ENCODE data around the gene ADAP2. TPM values are rescaled to one million over a fixed set of nuclear protein-coding genes. Genes with fewer than 3 reads are reported as not detected.

ADAP2 gene
- total RNA-seq, 1 experiment from 2014 or later = 1.2 TPM

GRCh38 chr17:30905742-30906100 is 16.0 kb upstream of the ADAP2 start (continued):
- TF ChIP-seq AR (CRISPR knock-in tag; IDR thresholded peaks at IDR 0.05) (no peak), ELF4 (CRISPR knock-in tag; IDR thresholded peaks at IDR 0.05; ENCODE audit: low read depth) (no peak), ZNF138 (CRISPR knock-in tag; conservative IDR thresholded peaks at IDR 0.05) (no peak), EMX1 (CRISPR knock-in tag; IDR thresholded peaks at IDR 0.05) (no peak), IRF2 (CRISPR knock-in tag; IDR thresholded peaks at IDR 0.05; ENCODE audit: borderline replicate concordance, low read depth) (no peak), RELA (CRISPR knock-in tag; IDR thresholded peaks at IDR 0.05; ENCODE audit: borderline replicate concordance) (no peak), ATF6 (CRISPR knock-in tag; IDR thresholded peaks at IDR 0.05) (no peak), ZMAT4 (CRISPR knock-in tag; IDR thresholded peaks at IDR 0.05) (no peak), ERG (CRISPR knock-in tag; IDR thresholded peaks at IDR 0.05) (no peak), HMGA2 (CRISPR knock-in tag; IDR thresholded peaks at IDR 0.05) (no peak), NR2C2 (CRISPR knock-in tag; IDR thresholded peaks at IDR 0.05) (no peak)

GRCh38 chr17:30906101-30906911 is 15.4 kb upstream of the ADAP2 start, which contains the start of gene TEFM:
TEFM (minus strand) TSS chr17:30906238; CDS start chr17:30906198, 40 bp downstream.
- ATAC-seq (peak; percentile 96), DNase-seq (ENCODE audit: low spot score) (peak; percentile 93)
- ChIA-PET CTCF (interaction anchor here (1.8 kb wide), 1 partner anchor 10 kb away, joined by 4 read pairs; no protein-coding TSS in a partner anchor), POLR2A (interaction anchor here (0.5 to 1.1 kb wide), 4 partner anchors 15 to 102 kb away, joined by 3 to 4 read pairs (median 3); partner anchors contain the start of genes ADAP2 and RNF135)
- Mint-ChIP-seq H3K9me3 (no peaks in the 10 kb centered on the region), H3K4me1 (peaks cover 12% of the 10 kb centered on the region), H3K27me3 (ENCODE audit: low read depth) (no peaks in the 10 kb centered on the region), H3K36me3 (peaks cover 4% of the 10 kb centered on the region), H3K4me3 (peak within 1 kb of the TSS; percentile 100), H3K27ac (peak within 1 kb of the TSS; percentile 97)
- TF ChIP-seq SP1 (CRISPR knock-in tag; conservative IDR thresholded peaks at IDR 0.05) (peak; percentile 89), ATF2 (CRISPR knock-in tag; IDR thresholded peaks at IDR 0.05; ENCODE audit: borderline replicate concordance, low read depth) (no peak), PRRX2 (CRISPR knock-in tag; IDR thresholded peaks at IDR 0.05) (0 out of 2 replicates have a peak, but pooled peaks have one; percentile 57), STAT6 (CRISPR knock-in tag; conservative IDR thresholded peaks at IDR 0.05; ENCODE audit: low read depth) (no peak), ATF1 (CRISPR knock-in tag; IDR thresholded peaks at IDR 0.05) (0 out of 2 replicates have a peak, but pooled peaks have one; percentile 54), CTCF (IDR thresholded peaks at IDR 0.05) (no peak), IRF2 (CRISPR knock-in tag; IDR thresholded peaks at IDR 0.05; ENCODE audit: borderline replicate concordance, low read depth) (no peak), ETV6 (CRISPR knock-in tag; IDR thresholded peaks at IDR 0.05) (peak; percentile 41; the same call in 1 of the 2 replicates), TCF7 (CRISPR knock-in tag; IDR thresholded peaks at IDR 0.05; ENCODE audit: low read depth) (0 out of 2 replicates have a peak, but pooled peaks have one; percentile 68), ZNF416 (CRISPR knock-in tag; IDR thresholded peaks at IDR 0.05) (0 out of 2 replicates have a peak, but pooled peaks have one; percentile 47), E2F4 (CRISPR knock-in tag; IDR thresholded peaks at IDR 0.05; ENCODE audit: borderline replicate concordance, low read depth) (no peak)

All from WTC11 (cell line).